Measurements from ENCODE around the gene LNX1.

Gene LNX1

GRCh38 chr4:53536328-53536727, 55.0 kb downstream of the LNX1 start:
- no peak for DNase-seq (ENCODE audit: low read depth in 1 of 2, low spot score in 1 of 2)

GRCh38 chr4:53535567-53535966, 55.7 kb downstream of the LNX1 start:
- DNase-seq (ENCODE audit: low read depth in 1 of 2, low spot score in 1 of 2): no peak

GRCh38 chr4:53534684-53535083, 56.6 kb downstream of the LNX1 start:
- DNase-seq (ENCODE audit: low read depth in 1 of 2, low spot score in 1 of 2): no peak

GRCh38 chr4:53532521-53532920, 58.8 kb downstream of the LNX1 start:
- DNase-seq (ENCODE audit: low read depth in 1 of 2, low spot score in 1 of 2): no peak

- no peak for DNase-seq (ENCODE audit: low read depth in 1 of 2, low spot score in 1 of 2)
Observed at GRCh38 chr4:53531585-53532224, 59.6 kb downstream of the LNX1 start.

- DNase-seq (ENCODE audit: low read depth in 1 of 2, low spot score in 1 of 2): no peak
Observed at GRCh38 chr4:53529025-53529424, 62.3 kb downstream of the LNX1 start.

- no peak for DNase-seq (ENCODE audit: low read depth in 1 of 2, low spot score in 1 of 2)
Observed at GRCh38 chr4:53527930-53528329, 63.4 kb downstream of the LNX1 start.

GRCh38 chr4:53527326-53527725, 64.0 kb downstream of the LNX1 start:
- DNase-seq (ENCODE audit: low read depth in 1 of 2, low spot score in 1 of 2): no peak

- DNase-seq (ENCODE audit: low read depth in 1 of 2, low spot score in 1 of 2): no peak
Observed at GRCh38 chr4:53522334-53522733, 69.0 kb downstream of the LNX1 start.

GRCh38 chr4:53520116-53520515, 71.2 kb downstream of the LNX1 start:
- no peak for DNase-seq (ENCODE audit: low read depth in 1 of 2, low spot score in 1 of 2)

GRCh38 chr4:53518807-53519206, 72.5 kb downstream of the LNX1 start:
- DNase-seq (ENCODE audit: low read depth in 1 of 2, low spot score in 1 of 2): no peak

GRCh38 chr4:53515076-53515475, 76.2 kb downstream of the LNX1 start:
- no peak for DNase-seq (ENCODE audit: low read depth in 1 of 2, low spot score in 1 of 2)

- DNase-seq (ENCODE audit: low read depth in 1 of 2, low spot score in 1 of 2): no peak
Observed at GRCh38 chr4:53514509-53514908, 76.8 kb downstream of the LNX1 start.

GRCh38 chr4:53512608-53513007, 78.7 kb downstream of the LNX1 start:
- DNase-seq (ENCODE audit: low read depth in 1 of 2, low spot score in 1 of 2): no peak

GRCh38 chr4:53511014-53511413, 80.3 kb downstream of the LNX1 start:
- DNase-seq (ENCODE audit: low read depth in 1 of 2, low spot score in 1 of 2): no peak

GRCh38 chr4:53510321-53510720, 81.0 kb downstream of the LNX1 start:
- no peak for DNase-seq (ENCODE audit: low read depth in 1 of 2, low spot score in 1 of 2)

GRCh38 chr4:53508446-53508845, 82.8 kb downstream of the LNX1 start:
- DNase-seq (ENCODE audit: low read depth in 1 of 2, low spot score in 1 of 2): no peak

GRCh38 chr4:53507671-53508286, 83.5 kb downstream of the LNX1 start:
- no peak for DNase-seq (ENCODE audit: low read depth in 1 of 2, low spot score in 1 of 2)

GRCh38 chr4:53507058-53507457, 84.2 kb downstream of the LNX1 start:
- no peak for DNase-seq (ENCODE audit: low read depth in 1 of 2, low spot score in 1 of 2)

- no peak for DNase-seq (ENCODE audit: low read depth in 1 of 2, low spot score in 1 of 2)
Observed at GRCh38 chr4:53505947-53506346, 85.3 kb downstream of the LNX1 start.

GRCh38 chr4:53502094-53502493, 89.2 kb downstream of the LNX1 start:
- DNase-seq (ENCODE audit: low read depth in 1 of 2, low spot score in 1 of 2): no peak

- no peak for DNase-seq (ENCODE audit: low read depth in 1 of 2, low spot score in 1 of 2)
Observed at GRCh38 chr4:53501561-53501960, 89.7 kb downstream of the LNX1 start.

GRCh38 chr4:53500546-53500945, 90.7 kb downstream of the LNX1 start:
- DNase-seq (ENCODE audit: low read depth in 1 of 2, low spot score in 1 of 2): no peak

All from activated CD4-positive, alpha-beta T cell treated with anti-CD3 and anti-CD28 coated beads, Interleukin-2, amount 50 U/mL, for 24 hours (primary cell).